DMS 273 (cell line): ENCODE measurements around the gene MED1.
"Not testable (repeated sequence)": the region's sequence is repeated elsewhere in the genome, so short reads cannot be mapped to it uniquely, and the experiment has no call there.

Source experiments
- DNase-seq: peaks from one replicate; lab custom pipeline; 2025; ENCODE audit not compliant: unreplicated experiment; lab: John Stamatoyannopoulos, UW

The MED1 gene

GRCh38 chr17:39443326-39443725, 7.7 kb downstream of the MED1 start:
- DNase-seq = no peak

GRCh38 chr17:39439868-39440267, 11.2 kb downstream of the MED1 start:
- not testable (repeated sequence) for DNase-seq

DNA sequence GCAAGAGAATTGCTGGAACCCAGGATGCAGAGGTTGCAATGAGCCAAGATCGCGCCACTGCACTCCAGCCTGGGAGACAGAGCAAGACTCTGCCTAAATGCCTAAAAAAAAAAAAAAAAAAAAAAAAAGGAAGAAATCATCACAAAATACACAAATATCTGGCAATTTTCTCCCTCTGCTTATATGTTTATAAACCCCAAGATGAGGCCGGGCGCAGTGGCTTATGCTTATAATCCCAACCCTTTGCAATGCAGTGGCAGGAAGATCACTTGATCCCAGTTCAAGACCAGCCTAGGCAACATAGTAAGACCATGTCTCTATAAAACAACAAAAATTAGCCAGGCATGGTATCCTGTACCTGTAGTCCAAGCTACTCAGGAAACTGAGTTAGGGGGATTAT, 21.5 kb downstream of the MED1 start:
- no peak for DNase-seq

DNA sequence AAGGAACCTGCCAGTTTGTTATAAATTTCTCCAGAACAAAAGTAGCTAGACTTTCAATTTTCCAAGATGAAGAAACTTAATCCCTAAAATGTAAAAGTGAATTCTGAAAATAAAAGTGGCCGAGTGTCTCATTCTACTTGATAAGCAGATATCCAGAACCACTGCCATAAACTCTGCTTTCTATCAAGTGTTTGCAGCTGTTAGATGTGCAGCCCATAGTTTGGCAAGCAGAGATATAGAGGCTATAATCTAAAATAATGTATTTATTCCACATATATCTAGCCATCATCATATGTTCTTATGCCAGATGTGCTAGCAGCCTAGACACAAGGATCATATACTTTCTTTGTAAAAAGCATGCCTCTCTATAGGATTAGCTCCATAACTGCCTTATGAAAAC, 34.9 kb downstream of the MED1 start:
- no peak for DNase-seq

DNA sequence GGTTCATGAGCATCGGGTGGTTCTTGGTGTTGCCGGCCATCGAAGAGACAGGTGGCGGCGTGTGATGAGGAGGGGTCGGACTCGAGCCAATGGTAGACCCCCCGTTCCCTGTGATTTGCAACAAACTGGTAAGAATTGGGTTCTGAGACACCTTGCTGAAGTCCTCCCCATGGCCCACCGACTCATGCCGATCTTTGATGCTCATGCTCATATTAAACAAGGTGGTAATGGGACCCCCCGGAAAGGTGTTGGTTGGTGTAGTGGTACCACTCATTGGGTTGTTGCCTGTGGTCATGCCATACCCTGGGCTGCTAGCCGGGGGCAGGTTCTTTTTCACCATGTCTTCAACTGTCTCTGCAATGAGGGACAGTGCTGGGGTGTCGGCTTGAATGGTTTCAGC, 40.8 kb downstream of the MED1 start:
- no peak for DNase-seq

DNA sequence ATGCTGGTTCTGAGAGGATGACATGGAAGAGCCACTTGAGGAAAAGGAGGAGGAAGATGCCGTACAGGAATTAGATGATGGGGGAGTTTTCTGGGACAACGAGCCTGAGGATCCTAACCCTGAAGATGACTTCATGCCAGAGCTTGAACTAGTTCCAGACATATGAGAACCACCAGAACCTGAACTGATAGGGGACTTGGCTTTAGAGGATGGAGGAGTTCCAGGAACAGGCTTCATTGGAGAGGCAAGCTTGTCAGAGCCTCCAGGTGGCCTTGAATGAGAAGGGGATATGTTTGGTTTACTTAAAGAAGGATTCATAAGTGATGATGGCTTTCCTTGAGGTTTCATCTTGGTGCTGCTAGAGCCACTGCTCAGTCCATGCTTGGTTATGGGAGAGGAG, 42.7 kb downstream of the MED1 start:
- no peak for DNase-seq

DNA sequence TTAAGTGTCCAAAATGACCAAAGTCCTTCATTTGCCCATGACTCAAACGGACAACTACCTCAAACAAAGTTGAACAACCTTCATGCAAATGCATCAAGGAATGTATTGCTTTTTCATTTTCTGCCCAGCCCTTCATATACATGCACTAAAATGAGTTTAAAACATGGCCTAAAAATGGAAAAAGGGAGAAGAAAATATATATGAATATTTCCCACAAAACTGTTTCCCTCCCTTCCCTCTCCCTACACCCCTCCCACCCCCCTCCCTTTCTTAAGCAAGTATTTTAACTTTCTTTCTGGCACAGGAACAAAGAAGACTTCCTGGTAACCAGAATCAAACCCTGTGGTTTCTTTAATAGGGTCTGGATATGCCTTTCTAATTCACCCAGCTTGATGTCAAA, 44.1 kb downstream of the MED1 start:
- no peak for DNase-seq

- DNase-seq = no peak
Observed at GRCh38 chr17:39405436-39405835, 45.6 kb downstream of the MED1 start.

DNA sequence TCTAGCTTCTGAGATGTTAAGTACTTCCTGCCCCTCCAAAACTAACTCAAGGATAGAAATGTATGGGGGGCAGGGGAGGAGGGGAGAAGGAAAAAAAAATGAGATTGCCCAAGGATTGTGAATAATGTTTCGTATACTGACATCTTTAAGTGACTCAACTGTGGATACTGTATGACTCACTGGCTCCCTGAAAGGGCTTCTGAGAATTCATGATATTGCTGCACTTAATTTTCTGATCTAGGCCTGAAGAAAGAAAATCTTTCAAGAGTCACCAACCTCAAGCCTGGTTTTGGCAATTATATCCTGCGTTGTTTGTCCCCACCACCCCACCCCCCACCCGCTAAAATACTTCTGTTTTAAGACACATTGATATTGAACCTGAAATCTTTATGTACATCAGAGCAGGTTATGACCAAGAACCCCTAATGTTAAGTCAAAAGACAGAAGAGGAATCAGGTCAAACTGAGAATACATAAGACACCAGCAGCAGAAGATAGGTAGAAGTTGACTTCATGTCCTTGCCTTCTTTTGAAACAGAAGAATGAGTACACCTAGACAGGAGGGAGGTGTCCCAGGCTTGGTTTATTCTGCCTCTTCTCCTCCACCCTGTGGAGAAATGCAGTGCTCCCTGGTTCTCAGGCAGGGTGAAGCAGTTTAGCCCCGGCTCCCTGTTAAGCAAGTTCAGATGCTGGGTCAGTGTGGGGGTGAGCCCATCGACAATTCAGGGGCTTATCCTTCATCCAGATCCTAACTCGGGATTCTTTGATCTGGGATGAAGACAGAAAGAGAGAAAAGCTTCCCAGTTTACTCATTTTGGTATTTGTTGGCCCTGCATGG, 46.3 kb downstream of the MED1 start:
- DNase-seq = no peak

GRCh38 chr17:39402890-39403605, 48.0 kb downstream of the MED1 start:
- DNase-seq = peak; percentile 50

DNA sequence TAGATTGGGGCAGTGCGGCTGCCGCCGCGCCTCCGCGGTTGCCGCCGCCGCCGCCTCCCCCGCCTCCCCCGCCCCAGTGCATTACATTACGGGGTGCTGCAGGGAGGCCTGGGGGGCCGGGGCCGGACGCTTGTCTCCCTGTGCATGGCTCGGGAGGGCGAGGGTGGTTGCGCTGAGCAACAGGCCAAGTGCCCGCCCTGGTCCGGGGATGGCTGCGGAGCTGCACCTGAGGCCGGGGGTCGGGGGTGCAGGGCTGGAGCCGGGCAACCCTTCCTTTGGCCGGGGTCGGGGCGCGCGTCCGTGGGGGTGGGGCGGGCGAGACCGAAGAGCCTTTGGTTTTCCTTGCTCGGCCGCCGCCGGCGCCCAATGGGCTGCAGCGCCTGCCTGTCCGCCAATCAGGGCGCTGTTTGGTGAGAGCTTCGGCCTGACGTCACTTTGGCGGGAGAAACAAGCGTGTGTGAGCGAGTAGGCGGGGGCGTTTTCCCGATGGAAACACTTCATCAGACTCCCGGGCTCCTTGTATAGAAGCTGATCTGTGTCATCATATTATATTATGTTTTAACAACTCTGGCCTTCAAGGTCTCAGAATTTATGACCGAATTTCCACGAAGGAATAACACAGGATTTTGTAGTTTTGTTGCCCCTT, 48.7 kb downstream of the MED1 start:
- peak; percentile 98 for DNase-seq

DNA sequence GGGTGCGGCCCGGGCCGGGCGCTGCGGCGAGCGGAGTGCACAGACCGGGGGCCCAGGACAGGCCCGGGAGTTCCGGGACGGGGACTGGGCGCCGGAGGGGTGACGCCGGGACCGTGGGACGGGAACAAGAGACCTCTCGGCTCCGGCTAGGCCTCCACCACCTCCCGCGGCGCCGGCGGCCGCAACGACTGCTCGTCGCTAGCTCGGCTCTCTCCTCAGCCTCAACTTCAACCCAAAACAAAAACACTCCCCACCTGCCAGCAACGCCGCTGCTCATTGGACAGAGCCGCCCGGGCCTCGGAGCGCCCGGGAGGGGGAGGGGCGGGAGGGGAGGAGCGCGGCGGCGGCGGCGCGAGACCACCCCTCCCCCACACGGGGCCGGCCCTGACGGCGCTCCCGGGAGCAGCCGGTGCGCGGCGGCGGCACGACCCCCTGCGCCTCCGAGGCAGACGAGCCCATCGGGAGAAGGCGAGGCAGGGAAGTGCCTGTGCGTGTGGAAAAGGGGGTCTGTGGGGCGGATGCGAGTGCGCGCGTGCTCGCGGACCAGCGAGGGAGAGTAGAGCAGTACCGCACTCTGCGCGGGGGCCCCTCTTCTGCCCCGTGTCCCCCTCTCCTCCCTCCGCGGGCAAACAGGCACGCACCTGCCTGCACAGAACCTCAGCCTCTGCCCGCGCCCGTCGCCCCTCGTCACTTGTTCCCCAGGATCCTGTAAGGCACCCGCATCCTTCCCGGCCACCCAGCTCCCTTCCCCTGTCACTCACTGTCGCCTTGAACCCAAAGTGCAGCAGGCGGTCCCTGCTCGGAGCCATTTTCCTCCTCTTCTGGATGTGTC, 49.4 kb downstream of the MED1 start, which contains the start of gene FBXL20:
TSS of gene FBXL20 (minus strand) at position 215 of the 832 bp plus-strand sequence. CDS start 224 bp downstream, outside the sequence.
- DNase-seq = peak; percentile 96

- DNase-seq = peak; percentile 66
Observed at GRCh38 chr17:39400547-39401411, 50.3 kb downstream of the MED1 start.

GRCh38 chr17:39399791-39400190, 51.3 kb downstream of the MED1 start:
- DNase-seq = no peak

- DNase-seq = no peak
Observed at GRCh38 chr17:39393736-39394135, 57.3 kb downstream of the MED1 start.

DNA sequence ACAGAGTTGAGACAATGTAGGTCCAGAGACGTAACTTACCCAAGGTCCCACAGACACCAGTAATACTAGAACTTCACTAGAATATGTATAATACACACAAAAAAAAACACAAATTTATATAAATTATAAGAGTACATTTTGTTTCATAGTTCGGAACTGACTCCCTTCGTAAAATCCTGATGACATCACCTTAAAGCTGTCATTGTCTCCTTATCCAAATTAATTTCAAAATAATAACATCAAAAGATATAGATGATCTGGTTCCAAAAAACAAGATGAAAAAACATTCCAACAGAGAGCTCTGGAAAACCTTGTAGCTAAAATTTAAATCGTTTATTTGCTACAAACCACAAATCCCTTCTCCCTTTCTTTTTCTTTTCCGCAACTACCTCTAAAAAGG, 59.6 kb downstream of the MED1 start:
- DNase-seq = no peak

GRCh38 chr17:39385040-39385439, 66.0 kb downstream of the MED1 start:
- no peak for DNase-seq

GRCh38 chr17:39380144-39380543, 70.9 kb downstream of the MED1 start:
- no peak for DNase-seq

- DNase-seq = no peak
Observed at GRCh38 chr17:39376434-39376833, 74.6 kb downstream of the MED1 start.

DNA sequence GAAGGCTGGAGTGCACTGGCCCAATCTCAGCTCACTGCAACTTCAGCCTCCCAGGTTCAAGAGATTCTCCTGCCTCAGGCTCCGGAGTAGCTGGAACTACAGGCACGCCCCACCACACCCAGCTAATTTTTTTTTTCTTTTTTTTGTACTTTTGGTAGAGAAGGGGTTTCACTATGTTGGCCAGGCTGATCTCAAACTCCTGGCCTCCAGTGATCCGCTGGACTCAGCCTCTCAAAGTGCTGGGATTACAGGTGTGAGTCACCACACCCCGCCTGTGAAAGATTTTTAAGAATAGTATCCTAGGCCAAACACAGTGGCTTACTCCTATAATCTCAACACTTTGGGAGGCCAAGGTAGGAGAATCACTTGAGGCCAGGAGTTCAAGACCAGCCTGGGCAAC, 83.3 kb downstream of the MED1 start:
- not testable (repeated sequence) for DNase-seq
